Fibroblast of mammary gland (primary cell): ENCODE measurements around the gene SCN4B.

Source experiments
- DNase-seq: peaks from one replicate; pipeline ENCODE4 v3.0.0-alpha.2; 2010; ENCODE audit warnings: low read depth
- H3K4me3 ChIP-seq: 2 replicates; pipeline ENCODE4 v1.5.1; 2011; ENCODE audit warnings: low read depth, mild to moderate bottlenecking, low read length, moderate library complexity; ENCODE audit not compliant: control insufficient read depth
- CTCF ChIP-seq: conservative IDR thresholded peaks from 2 replicates; pipeline ENCODE4 v1.5.1; 2011; ENCODE audit warnings: low read depth, low read length, inconsistent platforms; ENCODE audit not compliant: control insufficient read depth, insufficient read depth

Gene SCN4B

GRCh38 chr11:118144301-118145268 is 8.0 kb downstream of the SCN4B start:
- no peak overlapping the region for H3K4me3 ChIP-seq
- DNase-seq, result no peak
- no peak for TF ChIP-seq CTCF

GRCh38 chr11:118143661-118144185 is 8.9 kb downstream of the SCN4B start:
- no peak for DNase-seq
- TF ChIP-seq CTCF, result no peak
- no peak overlapping the region for H3K4me3 ChIP-seq

- no peak overlapping the region for H3K4me3 ChIP-seq
- DNase-seq, result no peak
- TF ChIP-seq CTCF, result no peak
These were observed 9.8 kb downstream of the SCN4B start for GRCh38 chr11:118142809-118143208.

GRCh38 chr11:118142081-118142480 is 10.5 kb downstream of the SCN4B start:
- no peak for TF ChIP-seq CTCF
- H3K4me3 ChIP-seq, result no peak overlapping the region
- peak; percentile 45 for DNase-seq

GRCh38 chr11:118139578-118139977 is 13.0 kb downstream of the SCN4B start:
- TF ChIP-seq CTCF, result no peak
- DNase-seq, result peak; percentile 7

GRCh38 chr11:118138839-118139420 is 13.7 kb downstream of the SCN4B start:
- DNase-seq, result no peak
- H3K4me3 ChIP-seq, result no peak overlapping the region
- no peak for TF ChIP-seq CTCF

More at GRCh38 chr11:118139578-118139977, 13.0 kb downstream of the SCN4B start:
- no peak overlapping the region for H3K4me3 ChIP-seq
